Neural progenitor cell (in vitro differentiated cells): ENCODE data around the gene CRELD1.

Source experiments
- CTCF ChIP-seq: fragments of 200-600 bp; sonication (generic); IDR thresholded peaks from 2 replicates; pipeline ENCODE4 v1.5.1; 2017; ENCODE audit warnings: antibody characterized with exemption, mild to moderate bottlenecking
- EZH2 ChIP-seq: fragments of 200-600 bp; sonication (generic); IDR thresholded peaks from 2 replicates; pipeline ENCODE4 v1.6.1; 2017; ENCODE audit warnings: antibody characterized with exemption, mild to moderate bottlenecking, moderate library complexity

GRCh38 chr3:9945358-9945757 is 11.7 kb downstream of the CRELD1 start:
- TF ChIP-seq CTCF (no peak), EZH2 (no peak)
